Liver (tissue), 9 donors: ENCODE measurements around the gene HIPK1. TPM values are rescaled to one million over a fixed set of nuclear protein-coding genes. Genes with fewer than 3 reads are reported as not detected.

Experiments
- DNase-seq: peaks from one replicate; pipeline ENCODE4 v3.0.0-alpha.2; 2017; ENCODE audit warnings: low spot score
- H3K27ac ChIP-seq, 2 donors: one replicate each; pipeline ENCODE4 v1.7.0; 2013; ENCODE audit warnings: inconsistent platforms in 2 of 2, low read length in 2 of 2, control low read depth in 1 of 2, low read depth in 1 of 2, mild to moderate bottlenecking in 1 of 2
- H3K27me3 ChIP-seq, 4 donors: one replicate each; pipeline versions ENCODE4 v1.6.1 to v1.7.0; 2013; ENCODE audit warnings: low read length in 3 of 4, inconsistent platforms in 1 of 4, mild to moderate bottlenecking in 1 of 4, moderate library complexity in 1 of 4; ENCODE audit not compliant: control insufficient read depth in 4 of 4, insufficient read depth in 4 of 4
- H3K36me3 ChIP-seq, 4 donors: one replicate each; pipeline versions ENCODE4 v1.6.1 to v1.7.0; 2013; ENCODE audit warnings: low read length in 3 of 4, mild to moderate bottlenecking in 3 of 4, low read depth in 1 of 4, moderate library complexity in 1 of 4; ENCODE audit not compliant: control insufficient read depth in 4 of 4, insufficient read depth in 3 of 4
- H3K4me1 ChIP-seq, 4 donors: one replicate each; pipeline versions ENCODE4 v1.6.1 to v1.7.0; 2013; ENCODE audit warnings: low read length in 3 of 4, mild to moderate bottlenecking in 3 of 4, moderate library complexity in 1 of 4; ENCODE audit not compliant: control insufficient read depth in 4 of 4, insufficient read depth in 4 of 4
- H3K4me3 ChIP-seq, 3 donors: one replicate each; pipeline versions ENCODE4 v1.6.1 to v1.7.0; 2013; ENCODE audit warnings: low read length in 3 of 3, control low read depth in 1 of 3, low read depth in 1 of 3, mild to moderate bottlenecking in 1 of 3
- H3K9ac ChIP-seq, 2 donors: one replicate each; pipeline ENCODE4 v1.7.0; 2013; ENCODE audit warnings: low read length in 2 of 2, mild to moderate bottlenecking in 2 of 2, moderate library complexity in 2 of 2, control low read depth in 1 of 2, low read depth in 1 of 2
- H3K9me3 ChIP-seq, 4 donors: one replicate each; pipeline versions ENCODE4 v1.6.1 to v1.7.0; 2013; ENCODE audit warnings: low read length in 3 of 4; ENCODE audit not compliant: control insufficient read depth in 4 of 4
- CTCF ChIP-seq: fragments of 150-350 bp; IDR thresholded peaks from 2 replicates; pipeline ENCODE4 v1.5.1; 2017; ENCODE audit warnings: improper control_type of control experiment, low read depth, low read length; ENCODE audit not compliant: missing input control
- EGR1 ChIP-seq, 2 donors: IDR thresholded peaks; 2 replicates each; pipeline ENCODE4 v1.6.1; 2016 to 2018; ENCODE audit warnings: antibody characterized with exemption in 2 of 2, low read depth in 2 of 2
- FOXA2 ChIP-seq: IDR thresholded peaks from 2 replicates; pipeline ENCODE4 v1.6.1; 2016; ENCODE audit warnings: antibody characterized with exemption
- HNF4A ChIP-seq, 2 donors: conservative IDR thresholded peaks; 2 replicates each; pipeline ENCODE4 v1.6.1; 2016; ENCODE audit warnings: antibody characterized with exemption in 2 of 2, mild to moderate bottlenecking in 2 of 2
- HNF4G ChIP-seq: IDR thresholded peaks from 2 replicates; pipeline ENCODE4 v1.6.1; 2016; ENCODE audit warnings: antibody characterized with exemption
- JUND ChIP-seq, 2 donors: IDR thresholded peaks; 2 replicates each; pipeline ENCODE4 v1.6.1; 2016; ENCODE audit warnings: antibody characterized with exemption in 2 of 2
- MAX ChIP-seq: IDR thresholded peaks from 2 replicates; pipeline ENCODE4 v1.6.1; 2016; ENCODE audit warnings: antibody characterized with exemption
- RAD21 ChIP-seq, 2 donors: IDR thresholded peaks; 2 replicates each; pipeline ENCODE4 v1.6.1; 2016; ENCODE audit warnings: antibody characterized with exemption in 2 of 2, mild to moderate bottlenecking in 2 of 2
- REST ChIP-seq: IDR thresholded peaks from 2 replicates; pipeline ENCODE4 v1.6.1; 2016; ENCODE audit warnings: antibody characterized with exemption, mild to moderate bottlenecking
- SP1 ChIP-seq: IDR thresholded peaks from 2 replicates; pipeline ENCODE4 v1.6.1; 2018; ENCODE audit warnings: antibody characterized with exemption, mild to moderate bottlenecking
- ZBTB33 ChIP-seq: IDR thresholded peaks from 2 replicates; pipeline ENCODE4 v1.6.1; 2016; ENCODE audit warnings: antibody characterized with exemption
- WGBS: extraction: QIAGEN DNeasy Blood & Tissue Kit; methylation state at CpG from one replicate; pipeline ENCODE4 v1.1.7; 2013; 5-methylcytosine and 5-hydroxymethylcytosine counted together
- polyA plus RNA-seq, 2 donors: library from polyadenylated mRNA; stranded (reverse) in 1 of 2; unstranded in 1 of 2; fragments of 200-250 nt in 1 of 2; fragments of >200 nt in 1 of 2; fragmentation: Nextera tagmentation in 1 of 2; extraction: Ambion mirVana in 1 of 2; gene quantifications; one replicate each; pipeline versions ENCODE4 v1.2.1 to v1.2.3, GENCODE V29; 2013 to 2015
- total RNA-seq, 2 donors: library from RNA; depleted of rRNA; stranded (reverse); fragments of >200 nt; gene quantifications; one replicate each; pipeline ENCODE4 v1.2.3, GENCODE V29; 2014
- donor health status: healthy.
- donor health status: healthy.
- donor health status: healthy.
- donor health status: healthy.
- donor health status: healthy.

The HIPK1 gene
- total and polyA plus RNA-seq, 4 donors = 8.7 to 50.2 (median 15.1) TPM

GRCh38 chr1:113898241-113898814 lies 30.8 kb upstream of the HIPK1 start:
- Histone ChIP-seq H3K27me3 (no peaks in the 10 kb centered on the region), H3K27ac (no peak overlapping the region), H3K4me1 (peaks cover 0 to 2% (median under 1%) of the 10 kb centered on the region in 4 donors), H3K9ac (no peak overlapping the region), H3K4me3 (no peak overlapping the region), H3K9me3 (no peaks in the 10 kb centered on the region), H3K36me3 (peaks cover 10 to 42% (median 31%) of the 10 kb centered on the region in 4 donors)
- 95% methylated on average over 1 of the region's 1 CpG for WGBS
- TF ChIP-seq CTCF (no peak), FOXA2 (no peak), RAD21 (IDR thresholded peaks at IDR 0.05) (no peak), JUND (IDR thresholded peaks at IDR 0.05) (no peak)
- DNase-seq = no peak

- Histone ChIP-seq H3K27me3 (no peaks in the 10 kb centered on the region), H3K4me1 (peaks cover 0 to 9% (median 8%) of the 10 kb centered on the region in 4 donors), H3K27ac (no peak overlapping the region), H3K9me3 (no peaks in the 10 kb centered on the region), H3K4me3 (no peak overlapping the region), H3K36me3 (peaks cover 10 to 42% (median 31%) of the 10 kb centered on the region in 4 donors), H3K9ac (no peak overlapping the region)
- TF ChIP-seq FOXA2 (no peak), SP1 (no peak), EGR1 (IDR thresholded peaks at IDR 0.05; ENCODE audit: low read depth in 2 of 2) (no peak), HNF4G (no peak), REST (no peak), ZBTB33 (no peak), MAX (no peak), HNF4A (conservative IDR thresholded peaks at IDR 0.05) (no peak), CTCF (no peak), JUND (IDR thresholded peaks at IDR 0.05) (no peak)
- no peak for DNase-seq
Measured at GRCh38 chr1:113899111-113899510, 30.0 kb upstream of the HIPK1 start.
